K562 (cell line): ENCODE measurements around the gene PIEZO2. TPM values are rescaled to one million over a fixed set of nuclear protein-coding genes. Genes with fewer than 3 reads are reported as not detected.

ENCODE experiments used
- ATAC-seq: fragments of 200-7000 bp; cut with Tn5 transposase; 3 replicates; pipeline ENCODE4 v1.9.1; 2020; ENCODE audit warnings: moderate library complexity
- BruUV-seq: library from RNA; stranded (reverse); fragments of 400-500 nt; replicated peaks from 2 replicates; lab custom pipeline; 2021; lab: Mats Ljungman, UMichigan
- CTCF ChIA-PET: fragments of 300-600 bp; formaldehyde crosslinking; extraction: SDS; loops from one replicate; lab custom pipeline; 2021; ENCODE audit warnings: low intra/inter-chr PET ratio; lab: Yijun Ruan, JAX
- POLR2A ChIA-PET: fragments of 300-600, 350-650 bp; sonication (Branson Sonifier 250); formaldehyde crosslinking; extraction: SDS; loops from one replicate; lab custom pipeline; 2021; ENCODE audit warnings: antibody characterized with exemption, inconsistent platforms; lab: Yijun Ruan, JAX
- DNase-seq, 4 experiments: peaks; one replicate each; pipeline versions ENCODE4 v3.0.0 to v3.0.0-alpha.2; 2011 to 2018; ENCODE audit warnings: low spot score in 3 of 4, mixed read lengths in 3 of 4; ENCODE audit errors: extremely low read depth in 1 of 4
- FAIRE-seq: peaks from 2 replicates; lab custom pipeline; 2011; peaks lifted over from hg19 to GRCh38; lab: Jason Lieb, UNC
- H2AFZ ChIP-seq: 2 replicates; pipeline ENCODE4 v1.6.0; 2011; ENCODE audit warnings: low read depth, low read length, control low read depth, inconsistent platforms
- H3K27ac ChIP-seq: fragments of 200-600 bp; 3 replicates; pipeline ENCODE4 v1.8.0; 2011; ENCODE audit warnings: low read depth, mild to moderate bottlenecking, control low read depth, inconsistent platforms, low read length, moderate library complexity, mixed read lengths; ENCODE audit errors: extremely low read depth
- H3K27me3 ChIP-seq, 2 experiments: fragments of 300-600 bp in 1 of 2; 2 replicates in 1 of 2; 3 replicates in 1 of 2; pipeline versions ENCODE4 v1.6.0 to v1.8.0; 2011; ENCODE audit warnings: inconsistent platforms in 2 of 2, low read length in 2 of 2, mild to moderate bottlenecking in 1 of 2, mixed read lengths in 1 of 2, moderate library complexity in 1 of 2; ENCODE audit not compliant: control insufficient read depth in 2 of 2, insufficient read depth in 2 of 2
- H3K36me3 ChIP-seq: fragments of 300-600 bp; 3 replicates; pipeline ENCODE4 v1.8.0; 2011; ENCODE audit warnings: mild to moderate bottlenecking, low read length, inconsistent platforms; ENCODE audit not compliant: control insufficient read depth, insufficient read depth
- H3K4me1 ChIP-seq, 2 experiments: fragments of 200-600 bp in 1 of 2; replicated peaks in 1 of 2; 2 replicates in 1 of 2; 3 replicates in 1 of 2; pipeline versions ENCODE4 v1.5.1 to v1.8.0; 2011; ENCODE audit warnings: inconsistent platforms in 2 of 2, low read length in 2 of 2, mild to moderate bottlenecking in 1 of 2, mixed read lengths in 1 of 2, moderate library complexity in 1 of 2; ENCODE audit not compliant: control insufficient read depth in 2 of 2, insufficient read depth in 2 of 2
- H3K4me2 ChIP-seq: 2 replicates; pipeline ENCODE4 v1.6.1; 2011; ENCODE audit warnings: low read length, control low read depth, inconsistent platforms, mixed read lengths; ENCODE audit not compliant: insufficient read depth
- H3K4me3 ChIP-seq: fragments of 200-600 bp; sonication (generic), shearing (Covaris generic); 2 replicates; pipeline ENCODE4 v1.5.1; 2016; ENCODE audit warnings: control low read depth, inconsistent platforms
- H3K79me2 ChIP-seq: fragments of 200-600 bp; 3 replicates; pipeline ENCODE4 v1.8.0; 2011; ENCODE audit warnings: low read length, inconsistent platforms; ENCODE audit not compliant: control insufficient read depth, insufficient read depth
- H3K9ac ChIP-seq, 2 experiments: 2 replicates each; pipeline versions ENCODE4 v1.6.0 to v1.6.1; 2011; ENCODE audit warnings: low read depth in 2 of 2, low read length in 2 of 2, control low read depth in 1 of 2, inconsistent platforms in 1 of 2, mild to moderate bottlenecking in 1 of 2, mixed read lengths in 1 of 2; ENCODE audit not compliant: insufficient read depth in 1 of 2
- H3K9me1 ChIP-seq: one replicate; pipeline ENCODE4 v1.6.0; 2011; ENCODE audit warnings: inconsistent platforms, mild to moderate bottlenecking, low read length, moderate library complexity; ENCODE audit not compliant: control insufficient read depth, insufficient read depth
- H3K9me3 ChIP-seq: replicated peaks from 2 replicates; pipeline ENCODE4 v1.5.1; 2011; ENCODE audit warnings: low read depth, low read length, inconsistent platforms; ENCODE audit not compliant: control insufficient read depth, insufficient read depth
- H4K20me1 ChIP-seq: replicated peaks from 2 replicates; pipeline ENCODE4 v1.6.1; 2011; ENCODE audit warnings: low read length, inconsistent platforms, mixed read lengths; ENCODE audit not compliant: control insufficient read depth, insufficient read depth
- CBX8 ChIP-seq: fragments of 200-600 bp; sonication (generic); IDR thresholded peaks from 2 replicates; pipeline ENCODE4 v1.6.1; 2012; ENCODE audit warnings: borderline replicate concordance, mixed run types, low read depth, mild to moderate bottlenecking, moderate library complexity, mixed read lengths, low read length, control low read depth, inconsistent platforms; ENCODE audit not compliant: poor library complexity, severe bottlenecking; ENCODE audit errors: extremely low read depth
- CXXC5 ChIP-seq: fragments of 250-450 bp; sonication (Bioruptor Pico); IDR thresholded peaks from 2 replicates; pipeline ENCODE4 v1.8.0; 2022; ENCODE audit warnings: inconsistent platforms, mild to moderate bottlenecking, moderate library complexity
- HDAC3 ChIP-seq: fragments of 450-650 bp; IDR thresholded peaks from 2 replicates; pipeline ENCODE4 v1.6.1; 2018; ENCODE audit warnings: borderline replicate concordance, mild to moderate bottlenecking, moderate library complexity; ENCODE audit not compliant: partially characterized antibody
- MECOM ChIP-seq: fragments of 250-450 bp; sonication (Bioruptor Pico); IDR thresholded peaks from 2 replicates; pipeline ENCODE4 v1.8.0; 2022; ENCODE audit warnings: inconsistent platforms
- MIER1 ChIP-seq: fragments of 450-650 bp; IDR thresholded peaks from 2 replicates; pipeline ENCODE4 v1.6.1; 2016; ENCODE audit warnings: antibody characterized with exemption, mild to moderate bottlenecking, low read depth
- NCOA4 ChIP-seq: fragments of 450-650 bp; IDR thresholded peaks from 2 replicates; pipeline ENCODE4 v1.6.1; 2018; ENCODE audit warnings: mild to moderate bottlenecking; ENCODE audit not compliant: partially characterized antibody
- POLR2A ChIP-seq: fragments of 450-650 bp; conservative IDR thresholded peaks from 2 replicates; pipeline ENCODE4 v1.6.1; 2016
- RFX1 ChIP-seq: fragments of 450-650 bp; IDR thresholded peaks from 2 replicates; pipeline ENCODE4 v1.6.1; 2016; ENCODE audit warnings: mild to moderate bottlenecking, moderate library complexity
- TSHZ1 ChIP-seq: fragments of 250-450 bp; sonication (Bioruptor Pico); IDR thresholded peaks from 2 replicates; pipeline ENCODE4 v1.4.0; 2020; ENCODE audit warnings: mild to moderate bottlenecking, moderate library complexity
- YY1 ChIP-seq, 3 experiments: IDR thresholded peaks; 2 replicates each; pipeline ENCODE4 v1.6.1; 2011; ENCODE audit warnings: low read length in 2 of 3, mild to moderate bottlenecking in 2 of 3, moderate library complexity in 2 of 3, borderline replicate concordance in 1 of 3, control low read depth in 1 of 3, low read depth in 1 of 3; ENCODE audit not compliant: insufficient read depth in 3 of 3, insufficient replicate concordance in 2 of 3, control insufficient read depth in 1 of 3, insufficient read length in 1 of 3; ENCODE audit errors: extremely low read depth in 1 of 3
- ZNF436 ChIP-seq: fragments of 250-450, 450-650 bp; sonication (Bioruptor Pico); formaldehyde crosslinking; IDR thresholded peaks from 2 replicates; pipeline ENCODE4 v1.7.0; 2020; ENCODE audit warnings: mild to moderate bottlenecking
- ZNF586 ChIP-seq: fragments of 450-650 bp; formaldehyde crosslinking; conservative IDR thresholded peaks from 2 replicates; pipeline ENCODE4 v1.4.0; 2020; ENCODE audit warnings: mild to moderate bottlenecking, moderate library complexity
- WGBS: fragments of 100-300 bp; shearing (Covaris generic); methylation state at CpG from one replicate; pipeline ENCODE4 v1.1.6; 2016; ENCODE audit warnings: low coverage, mixed read lengths; ENCODE audit not compliant: insufficient coverage; ENCODE audit errors: missing lambda C conversion rate; 5-methylcytosine and 5-hydroxymethylcytosine counted together
- in situ Hi-C: fragments of 300-500 bp; cut with MboI; formaldehyde crosslinking; loops from 4 replicates; pipeline ENCODE4 v1.15.0; 2018; ENCODE audit warnings: inconsistent platforms, mixed read lengths
- intact Hi-C: fragments of 100-400 bp; cut with micrococcal nuclease; formaldehyde crosslinking; loops from 2 replicates; pipeline ENCODE4 v1.14.2; 2022
- polyA plus RNA-seq, 8 experiments: library from polyadenylated mRNA; depleted of rRNA in 4 of 8; stranded (reverse) in 5 of 8; unstranded in 3 of 8; fragments of >200 nt; fragmentation: Nextera tagmentation in 2 of 8; fragmentation: Illumina TruSeq in 1 of 8; extraction: Ambion mirVana in 2 of 8; extraction: Trizol in 1 of 8; gene quantifications; 2 replicates each; pipeline versions ENCODE4 v1.2.1 to v1.2.3, GENCODE V29; 2011 to 2014; ENCODE audit warnings: inconsistent platforms in 1 of 8, missing spikeins in 1 of 8
- total RNA-seq, 7 experiments: library from RNA; depleted of rRNA in 6 of 7; stranded (reverse); fragments of >200 nt in 6 of 7; fragmentation: Illumina TruSeq in 2 of 7; extraction: Trizol in 2 of 7; gene quantifications; 2 replicates each; pipeline versions ENCODE4 v1.2.1 to v1.2.3, GENCODE V29; 2011 to 2021; ENCODE audit warnings: low replicate concordance in 1 of 7
- TF ChIP-seq, protein P1 (sequence below): sonication (generic); formaldehyde crosslinking; IDR thresholded peaks from 2 replicates; pipeline ENCODE4 v1.8.0; 2022; ENCODE audit warnings: mild to moderate bottlenecking, missing genetic modification reagents
- TF ChIP-seq, protein P2 (sequence below): IDR thresholded peaks from 2 replicates; pipeline ENCODE4 v1.6.1; 2016; ENCODE audit warnings: missing genetic modification characterization, missing compliant biosample characterization

The PIEZO2 gene
- total and polyA plus RNA-seq, 9 of the 15 experiments (the other 6 are each of a cell fraction or from before 2014, with no cell fraction given) = 0.54 to 4.1 (median 2.0) TPM

- BruUV-seq = no TSS peak
- H3K4me2 ChIP-seq = no peak overlapping the region
- H3K27ac ChIP-seq = no peak overlapping the region
- intact Hi-C loops (no loop called here), in situ Hi-C loops (no loop called here)
- FAIRE-seq (no peak), ATAC-seq (no peak), DNase-seq (no peak)
- no peak overlapping the region for H3K4me3 ChIP-seq
- no peaks in the 10 kb centered on the region; a peak in 1 of 5 replicates for H3K27me3 ChIP-seq
- H2AFZ ChIP-seq = no peak overlapping the region
- H4K20me1 ChIP-seq = no peaks in the 10 kb centered on the region
- no peaks in the 10 kb centered on the region for H3K4me1 ChIP-seq
- no peaks in the 10 kb centered on the region for H3K79me2 ChIP-seq
- H3K9me1 ChIP-seq = no peaks in the 10 kb centered on the region
- no peaks in the 10 kb centered on the region for H3K36me3 ChIP-seq
- CTCF ChIA-PET = no interaction called here
- H3K9ac ChIP-seq = no peak overlapping the region
- POLR2A ChIA-PET = interaction anchor here (0.6 kb wide), 1 partner anchor 87 kb away, joined by 3 read pairs; no protein-coding TSS in a partner anchor
- H3K9me3 ChIP-seq = no peaks in the 10 kb centered on the region
- 2% methylated on average over 3 of the region's 3 CpGs for WGBS
- TF ChIP-seq HDAC3 = no peak
- TF ChIP-seq, protein P1, sequence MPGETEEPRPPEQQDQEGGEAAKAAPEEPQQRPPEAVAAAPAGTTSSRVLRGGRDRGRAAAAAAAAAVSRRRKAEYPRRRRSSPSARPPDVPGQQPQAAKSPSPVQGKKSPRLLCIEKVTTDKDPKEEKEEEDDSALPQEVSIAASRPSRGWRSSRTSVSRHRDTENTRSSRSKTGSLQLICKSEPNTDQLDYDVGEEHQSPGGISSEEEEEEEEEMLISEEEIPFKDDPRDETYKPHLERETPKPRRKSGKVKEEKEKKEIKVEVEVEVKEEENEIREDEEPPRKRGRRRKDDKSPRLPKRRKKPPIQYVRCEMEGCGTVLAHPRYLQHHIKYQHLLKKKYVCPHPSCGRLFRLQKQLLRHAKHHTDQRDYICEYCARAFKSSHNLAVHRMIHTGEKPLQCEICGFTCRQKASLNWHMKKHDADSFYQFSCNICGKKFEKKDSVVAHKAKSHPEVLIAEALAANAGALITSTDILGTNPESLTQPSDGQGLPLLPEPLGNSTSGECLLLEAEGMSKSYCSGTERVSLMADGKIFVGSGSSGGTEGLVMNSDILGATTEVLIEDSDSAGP (CRISPR knock-in tag) = no peak
- no peak for TF ChIP-seq MIER1
- TF ChIP-seq CXXC5 (CRISPR knock-in tag) = no peak
- no peak for TF ChIP-seq NCOA4
- TF ChIP-seq, protein P2, sequence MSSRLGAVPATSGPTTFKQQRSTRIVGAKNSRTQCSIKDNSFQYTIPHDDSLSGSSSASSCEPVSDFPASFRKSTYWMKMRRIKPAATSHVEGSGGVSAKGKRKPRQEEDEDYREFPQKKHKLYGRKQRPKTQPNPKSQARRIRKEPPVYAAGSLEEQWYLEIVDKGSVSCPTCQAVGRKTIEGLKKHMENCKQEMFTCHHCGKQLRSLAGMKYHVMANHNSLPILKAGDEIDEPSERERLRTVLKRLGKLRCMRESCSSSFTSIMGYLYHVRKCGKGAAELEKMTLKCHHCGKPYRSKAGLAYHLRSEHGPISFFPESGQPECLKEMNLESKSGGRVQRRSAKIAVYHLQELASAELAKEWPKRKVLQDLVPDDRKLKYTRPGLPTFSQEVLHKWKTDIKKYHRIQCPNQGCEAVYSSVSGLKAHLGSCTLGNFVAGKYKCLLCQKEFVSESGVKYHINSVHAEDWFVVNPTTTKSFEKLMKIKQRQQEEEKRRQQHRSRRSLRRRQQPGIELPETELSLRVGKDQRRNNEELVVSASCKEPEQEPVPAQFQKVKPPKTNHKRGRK (tag) = no peak
- no peak for TF ChIP-seq ZNF436 (CRISPR knock-in tag)
- no peak for TF ChIP-seq MECOM (CRISPR knock-in tag)
- no peak for TF ChIP-seq POLR2A
- no peak for TF ChIP-seq RFX1
- TF ChIP-seq TSHZ1 = no peak
- TF ChIP-seq YY1 (IDR thresholded peaks at IDR 0.05; ENCODE audit: borderline replicate concordance in 1 of 3, control insufficient read depth in 1 of 3, extremely low read depth in 1 of 3, insufficient read depth in 3 of 3, insufficient read length in 1 of 3, insufficient replicate concordance in 2 of 3, low read depth in 1 of 3, low read length in 2 of 3) = no peak
- no peak for TF ChIP-seq CBX8
- no peak for TF ChIP-seq ZNF586 (CRISPR knock-in tag)
Observed at GRCh38 chr18:11052800-11053199, 96.6 kb downstream of the PIEZO2 start.
